Heart left ventricle (tissue), 16 donors: ENCODE data around the gene CLIP1. TPM values are rescaled to one million over a fixed set of nuclear protein-coding genes. Genes with fewer than 3 reads are reported as not detected.

Source experiments
- ATAC-seq, 4 donors: fragments of 200-7000 bp; cut with Tn5 transposase; one replicate each; pipeline ENCODE4 v1.9.1; 2020 to 2022; ENCODE audit warnings: moderate library complexity in 4 of 4, mild to moderate bottlenecking in 3 of 4, moderate number of reproducible peaks in 1 of 4
- DNase-seq, 5 donors: peaks; one replicate each; pipeline ENCODE4 v3.0.0-alpha.2; 2020
- H3K27ac ChIP-seq, 12 donors: fragments of 200-600 bp; sonication (generic) in 4 of 12; one replicate each; pipeline versions ENCODE4 v1.5.0 to v1.8.0; 2016 to 2022; ENCODE audit warnings: mild to moderate bottlenecking in 2 of 12
- H3K27me3 ChIP-seq, 9 donors: fragments of 200-600 bp; sonication (generic) in 2 of 9; one replicate each; pipeline versions ENCODE4 v1.5.1 to v1.8.0; 2016 to 2022; ENCODE audit warnings: mild to moderate bottlenecking in 3 of 9
- H3K36me3 ChIP-seq, 9 donors: fragments of 200-600 bp; sonication (generic) in 2 of 9; one replicate each; pipeline versions ENCODE4 v1.5.0 to v1.8.0; 2018 to 2022; ENCODE audit warnings: mild to moderate bottlenecking in 2 of 9
- H3K4me1 ChIP-seq, 12 donors: fragments of 200-600 bp; sonication (generic) in 4 of 12; one replicate each; pipeline versions ENCODE4 v1.5.0 to v1.8.0; 2016 to 2022; ENCODE audit warnings: mild to moderate bottlenecking in 3 of 12
- H3K4me3 ChIP-seq, 12 donors: fragments of 200-600 bp; sonication (generic) in 4 of 12; one replicate each; pipeline versions ENCODE4 v1.5.0 to v1.8.0; 2017 to 2022; ENCODE audit warnings: mild to moderate bottlenecking in 9 of 12, moderate library complexity in 4 of 12
- H3K9me3 ChIP-seq, 12 donors: fragments of 200-600 bp; sonication (generic) in 4 of 12; one replicate each; pipeline versions ENCODE4 v1.5.0 to v1.8.0; 2016 to 2022; ENCODE audit warnings: mild to moderate bottlenecking in 1 of 12
- CTCF ChIP-seq, 12 donors: fragments of 200-600 bp; sonication (generic) in 4 of 12; IDR thresholded peaks; one replicate each; pipeline versions ENCODE4 v1.5.0 to v1.8.0; 2018 to 2022; ENCODE audit warnings: antibody characterized with exemption in 12 of 12, mild to moderate bottlenecking in 5 of 12
- POLR2A ChIP-seq, 2 donors: fragments of 450-650 bp; IDR thresholded peaks; one replicate each; pipeline ENCODE4 v1.6.1; 2017; ENCODE audit warnings: antibody characterized with exemption in 2 of 2, mild to moderate bottlenecking in 2 of 2, moderate library complexity in 2 of 2
- WGBS, 4 donors: extraction: QIAGEN DNeasy Blood & Tissue Kit in 2 of 4; methylation state at CpG; one replicate each; pipeline versions ENCODE4 v1.1.5 to v1.1.7; 2013 to 2018; 5-methylcytosine and 5-hydroxymethylcytosine counted together
- intact Hi-C, 10 donors: fragments of 100-400 bp; cut with DNase I; formaldehyde crosslinking; loops; one replicate each; pipeline versions ENCODE4 v1.11.1 to v1.14.2; 2022
- polyA plus RNA-seq, 2 donors: library from polyadenylated mRNA; stranded (reverse); fragments of 200-250 nt; gene quantifications; one replicate each; pipeline ENCODE4 v1.2.3, GENCODE V29; 2013
- total RNA-seq, 9 donors: library from RNA; depleted of rRNA in 2 of 9; stranded (reverse); fragments of >200 nt in 2 of 9; fragmentation: NEBNext Ultra II Directional in 3 of 9; extraction: Animal tissue kit (Norgen Biotek cat#: 25700) in 3 of 9; gene quantifications; one replicate each; pipeline versions ENCODE4 v1.1.0 to v1.2.4, GENCODE V29; 2016 to 2023
- donor health status: ischemic (EF 13 %, LVEDD 7.1; RV severe dilation, severe dysfunction).
- donor health status: healthy with polysubstance abuse.
- donor health status: DM: no; HTN: yes; CAD: no.
- donor health status: DM: no; HTN: no; CAD: no.
- donor health status: ischemic (EF 25% LVEDD 6.9; RV normal size, moderate dysfunction).
- donor health status: ischemic (EF 25% LVEDD 5.7; RV mildly dilated, moderate dysfunction).
- donor health status: healthy.
- donor health status: DM: yes; HTN: yes; CAD: no.
- donor health status: ischemic (EF 35%, LVEDD 5.7; RV mildly dilated, moderate dysfunction).
- donor health status: nonischemic (EF 11% LVEDD 7.7; RV severe dilation, severe dysfunction).
- donor health status: DM: yes; HTN: yes; CAD: no.
- donor health status: PGD.
- donor health status: ischemic (EF 29% LVEDD 5.4; RV normal size, mild dysfunction).
- donor health status: nonischemic (EF 23%, LVEDD 6.1; RV moderate dilation, normal function).

Gene CLIP1
- total and polyA plus RNA-seq, 11 donors = 31.9 to 173 (median 104) TPM

- no peak for DNase-seq
- Histone ChIP-seq H3K36me3 (peaks cover 0 to 96% (median 73%) of the 10 kb centered on the region in 9 donors), H3K27ac (no peak overlapping the region), H3K27me3 (no peaks in the 10 kb centered on the region), H3K9me3 (no peaks in the 10 kb centered on the region), H3K4me3 (no peak overlapping the region), H3K4me1 (no peaks in the 10 kb centered on the region)
- 81 to 98% (median 92%) methylated on average over 1 of the region's 1 CpG for WGBS, 4 donors
- intact Hi-C loops = no loop called here
- TF ChIP-seq POLR2A (IDR thresholded peaks at IDR 0.05) (no peak), CTCF (IDR thresholded peaks at IDR 0.05) (no peak)
- ATAC-seq = no peak
Observed at GRCh38 chr12:122304924-122305323, 117.5 kb downstream of the CLIP1 start.

- H3K27me3 ChIP-seq = no peaks in the 10 kb centered on the region
- WGBS, 4 donors = 81 to 86% (median 83%) methylated on average over 4 of the region's 4 CpGs
- H3K4me1 ChIP-seq = no peaks in the 10 kb centered on the region
- no peak overlapping the region for H3K27ac ChIP-seq
- no peaks in the 10 kb centered on the region for H3K9me3 ChIP-seq
- TF ChIP-seq CTCF (IDR thresholded peaks at IDR 0.05) (no peak), POLR2A (IDR thresholded peaks at IDR 0.05) (no peak)
- intact Hi-C loops = no loop called here
- no peak overlapping the region for H3K4me3 ChIP-seq
- H3K36me3 ChIP-seq = peaks cover 0 to 92% (median 70%) of the 10 kb centered on the region in 9 donors
- ATAC-seq (no peak), DNase-seq (no peak)
Observed at GRCh38 chr12:122303068-122303467, 119.4 kb downstream of the CLIP1 start.

DNA sequence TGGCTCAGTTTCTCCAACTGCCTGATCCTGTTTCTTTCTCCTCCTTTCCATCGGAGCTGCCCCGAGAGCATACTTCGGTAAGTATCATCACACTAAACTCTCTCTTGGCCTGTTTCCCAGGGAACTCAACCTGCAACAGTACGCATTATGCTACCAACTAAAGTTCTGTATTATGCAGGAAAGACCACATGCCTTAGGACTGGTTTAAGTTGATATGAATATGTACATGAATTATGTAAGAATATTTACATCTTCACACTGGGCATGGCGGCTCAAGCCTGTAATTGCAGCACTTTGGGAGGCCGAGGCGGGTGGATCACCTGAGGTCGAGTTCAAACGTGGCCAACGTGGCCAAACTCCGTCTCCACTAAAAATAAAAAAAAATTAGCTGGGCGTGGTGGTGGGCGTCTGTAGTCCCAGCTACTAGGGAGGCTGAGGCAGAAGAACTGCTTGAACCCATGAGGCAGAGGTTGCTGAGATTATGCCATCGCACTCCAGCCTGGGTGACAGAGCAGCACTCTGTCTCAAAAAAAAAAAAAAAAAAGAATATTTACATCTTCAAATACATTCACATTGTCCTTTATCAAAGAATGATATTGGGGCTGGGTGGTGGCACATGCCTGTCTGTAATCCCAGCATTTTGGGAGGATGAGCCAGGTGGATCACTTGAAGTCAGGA, 124.3 kb downstream of the CLIP1 start:
- Histone ChIP-seq H3K4me1 (no peaks in the 10 kb centered on the region), H3K36me3 (peaks cover 0 to 90% (median 77%) of the 10 kb centered on the region in 9 donors), H3K27me3 (no peaks in the 10 kb centered on the region), H3K4me3 (no peak overlapping the region), H3K27ac (no peak overlapping the region), H3K9me3 (peaks cover 0 to 10% (median 0%) of the 10 kb centered on the region in 12 donors)
- ATAC-seq (no peak), DNase-seq (no peak)
- intact Hi-C loops = no loop called here
- WGBS, 4 donors = 94 to 97% (median 96%) methylated on average over 14 of the region's 14 CpGs
- TF ChIP-seq POLR2A (IDR thresholded peaks at IDR 0.05) (no peak), CTCF (IDR thresholded peaks at IDR 0.05) (no peak)

DNA sequence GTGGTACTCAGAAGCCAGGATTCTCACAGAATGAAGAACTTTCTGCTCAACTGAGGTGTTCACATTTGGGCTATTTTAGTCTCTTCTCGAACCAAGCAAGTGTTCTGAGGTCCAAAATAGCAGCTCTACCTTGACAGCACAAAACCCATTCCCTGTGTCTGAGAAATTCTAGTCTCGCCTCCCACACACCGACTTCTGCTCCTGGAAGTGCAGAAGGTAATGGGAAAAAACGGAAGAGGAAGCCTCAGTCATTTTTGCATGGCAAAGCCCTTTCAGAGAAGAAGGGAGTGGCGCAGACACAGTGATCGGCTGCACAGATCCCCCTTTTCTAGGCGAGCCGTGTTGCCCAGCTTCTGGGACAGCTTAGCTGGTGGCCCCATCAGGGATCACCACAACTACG, 125.0 kb downstream of the CLIP1 start:
- Histone ChIP-seq H3K9me3 (peaks cover 0 to 10% (median 0%) of the 10 kb centered on the region in 12 donors), H3K36me3 (peaks cover 0 to 90% (median 70%) of the 10 kb centered on the region in 9 donors), H3K4me3 (no peak overlapping the region), H3K27me3 (no peaks in the 10 kb centered on the region), H3K4me1 (no peaks in the 10 kb centered on the region), H3K27ac (no peak overlapping the region)
- intact Hi-C loops = no loop called here
- ATAC-seq (no peak), DNase-seq (no peak)
- 93 to 97% (median 95%) methylated on average over 9 of the region's 9 CpGs for WGBS, 4 donors
- TF ChIP-seq CTCF (IDR thresholded peaks at IDR 0.05) (no peak), POLR2A (IDR thresholded peaks at IDR 0.05) (no peak)
